Activated CD8-positive, alpha-beta memory T cell treated with anti-CD3 and anti-CD28 coated beads, Interleukin-2, amount 50 U/mL, for 24 hours (primary cell): ENCODE results near the gene RAB3B.

Source experiments
- DNase-seq: peaks from one replicate; pipeline ENCODE4 v3.0.0-alpha.2; 2020; ENCODE audit errors: extremely low read depth

The RAB3B gene

GRCh38 chr1:51956528-51957509 is 33.7 kb downstream of the RAB3B start:
- no peak for DNase-seq

GRCh38 chr1:51955797-51956527 is 34.5 kb downstream of the RAB3B start:
- no peak for DNase-seq

GRCh38 chr1:51954783-51955182 is 35.7 kb downstream of the RAB3B start:
- no peak for DNase-seq

GRCh38 chr1:51953079-51953478 is 37.4 kb downstream of the RAB3B start:
- no peak for DNase-seq

GRCh38 chr1:51952638-51953037 is 37.9 kb downstream of the RAB3B start:
- no peak for DNase-seq

- DNase-seq: no peak
Observed at GRCh38 chr1:51950701-51951100, 39.8 kb downstream of the RAB3B start.

GRCh38 chr1:51949014-51949702 is 41.3 kb downstream of the RAB3B start:
- DNase-seq: no peak

GRCh38 chr1:51948491-51948915 is 42.0 kb downstream of the RAB3B start:
- no peak for DNase-seq

- DNase-seq: no peak
Observed at GRCh38 chr1:51946300-51946699, 44.2 kb downstream of the RAB3B start.

- no peak for DNase-seq
Observed at GRCh38 chr1:51945591-51945990, 44.9 kb downstream of the RAB3B start.

- DNase-seq: no peak
Observed at GRCh38 chr1:51942281-51942680, 48.2 kb downstream of the RAB3B start.

GRCh38 chr1:51941528-51941927 is 49.0 kb downstream of the RAB3B start:
- DNase-seq: no peak

GRCh38 chr1:51937112-51937511 is 53.4 kb downstream of the RAB3B start:
- DNase-seq: no peak

GRCh38 chr1:51936531-51936930 is 54.0 kb downstream of the RAB3B start:
- no peak for DNase-seq

- no peak for DNase-seq
Observed at GRCh38 chr1:51933344-51933743, 57.2 kb downstream of the RAB3B start.

GRCh38 chr1:51930329-51930728 is 60.2 kb downstream of the RAB3B start:
- DNase-seq: no peak

GRCh38 chr1:51928896-51929295 is 61.6 kb downstream of the RAB3B start:
- DNase-seq: no peak

- no peak for DNase-seq
Observed at GRCh38 chr1:51927029-51927428, 63.5 kb downstream of the RAB3B start.

- no peak for DNase-seq
Observed at GRCh38 chr1:51926171-51926812, 64.2 kb downstream of the RAB3B start.

- peak; percentile 5 for DNase-seq
Observed at GRCh38 chr1:51924455-51924854, 66.0 kb downstream of the RAB3B start.

GRCh38 chr1:51922040-51922439 is 68.5 kb downstream of the RAB3B start:
- DNase-seq: no peak

- DNase-seq: no peak
Observed at GRCh38 chr1:51920130-51920529, 70.4 kb downstream of the RAB3B start.
